Endodermal cell (in vitro differentiated cells): ENCODE results near the gene B4GALNT4. TPM values are rescaled to one million over a fixed set of nuclear protein-coding genes. Genes with fewer than 3 reads are reported as not detected.

ENCODE experiments used
- DNase-seq: peaks from one replicate; pipeline ENCODE4 v3.0.0-alpha.2; 2017
- H3K27ac ChIP-seq: 2 replicates; pipeline ENCODE4 v1.5.1; 2013; ENCODE audit warnings: mild to moderate bottlenecking, low read depth, low read length, moderate library complexity
- H3K27me3 ChIP-seq: 2 replicates; pipeline ENCODE4 v1.6.1; 2013; ENCODE audit warnings: mild to moderate bottlenecking, low read length, moderate library complexity; ENCODE audit not compliant: insufficient read depth, control insufficient read depth, poor library complexity, severe bottlenecking
- H3K36me3 ChIP-seq: 2 replicates; pipeline ENCODE4 v1.7.0; 2013; ENCODE audit warnings: mild to moderate bottlenecking, low read length, moderate library complexity; ENCODE audit not compliant: control insufficient read depth, insufficient read depth
- H3K4me1 ChIP-seq: one replicate; pipeline ENCODE4 v1.7.0; 2013; ENCODE audit warnings: low read length; ENCODE audit not compliant: control insufficient read depth, insufficient read depth
- H3K4me3 ChIP-seq: 2 replicates; pipeline ENCODE4 v1.5.1; 2013; ENCODE audit warnings: mild to moderate bottlenecking, low read length, moderate library complexity
- H3K9ac ChIP-seq: 2 replicates; pipeline ENCODE4 v1.6.1; 2013; ENCODE audit warnings: mild to moderate bottlenecking, low read length, moderate library complexity; ENCODE audit not compliant: poor library complexity, severe bottlenecking; ENCODE audit errors: extremely low read depth
- H3K9me3 ChIP-seq: 2 replicates; pipeline ENCODE4 v1.6.1; 2013; ENCODE audit warnings: mild to moderate bottlenecking, low read length, moderate library complexity; ENCODE audit not compliant: control insufficient read depth
- H3K27ac Mint-ChIP-seq: 2 replicates; pipeline ENCODE4 v1.8.0; 2020; ENCODE audit warnings: mixed read lengths
- H3K27me3 Mint-ChIP-seq: 2 replicates; pipeline ENCODE4 v1.8.0; 2021; ENCODE audit warnings: mild to moderate bottlenecking, mixed read lengths; ENCODE audit not compliant: insufficient read depth
- H3K36me3 Mint-ChIP-seq: 2 replicates; pipeline ENCODE4 v1.8.0; 2020; ENCODE audit warnings: low read depth, mixed read lengths
- H3K4me1 Mint-ChIP-seq: 2 replicates; pipeline ENCODE4 v1.8.0; 2020; ENCODE audit warnings: mixed read lengths
- H3K4me3 Mint-ChIP-seq: 2 replicates; pipeline ENCODE4 v1.8.0; 2020; ENCODE audit warnings: mild to moderate bottlenecking, moderate library complexity, mixed read lengths
- H3K9me3 Mint-ChIP-seq: 2 replicates; pipeline ENCODE4 v1.8.0; 2020; ENCODE audit warnings: mild to moderate bottlenecking, mixed read lengths
- WGBS, 2 experiments: methylation state at CpG; one replicate each; pipeline versions ENCODE4 v1.1.5 to v1.1.7; 2013; ENCODE audit warnings: missing lambda C conversion rate in 2 of 2, mixed read lengths in 1 of 2; ENCODE audit not compliant: insufficient coverage in 1 of 2, insufficient read length in 1 of 2; 5-methylcytosine and 5-hydroxymethylcytosine counted together
- total RNA-seq, 2 donors: library from RNA; stranded (reverse); fragmentation: NEBNext Ultra II Directional in 1 of 2; extraction: Animal tissue kit (Norgen Biotek cat#: 25700) in 1 of 2; gene quantifications; 2 replicates in 1 of 2; 3 replicates in 1 of 2; pipeline ENCODE4 v1.2.1, GENCODE V29; 2021
- TF ChIP-seq, protein P1 (sequence below): fragments of 200-600 bp; sonication (generic); conservative IDR thresholded peaks from 2 replicates; pipeline ENCODE4 v1.5.0; 2021; ENCODE audit warnings: antibody characterized with exemption, mild to moderate bottlenecking

The B4GALNT4 gene
- total RNA-seq, 2 donors from 2014 or later, result 109 to 118 TPM

DNA sequence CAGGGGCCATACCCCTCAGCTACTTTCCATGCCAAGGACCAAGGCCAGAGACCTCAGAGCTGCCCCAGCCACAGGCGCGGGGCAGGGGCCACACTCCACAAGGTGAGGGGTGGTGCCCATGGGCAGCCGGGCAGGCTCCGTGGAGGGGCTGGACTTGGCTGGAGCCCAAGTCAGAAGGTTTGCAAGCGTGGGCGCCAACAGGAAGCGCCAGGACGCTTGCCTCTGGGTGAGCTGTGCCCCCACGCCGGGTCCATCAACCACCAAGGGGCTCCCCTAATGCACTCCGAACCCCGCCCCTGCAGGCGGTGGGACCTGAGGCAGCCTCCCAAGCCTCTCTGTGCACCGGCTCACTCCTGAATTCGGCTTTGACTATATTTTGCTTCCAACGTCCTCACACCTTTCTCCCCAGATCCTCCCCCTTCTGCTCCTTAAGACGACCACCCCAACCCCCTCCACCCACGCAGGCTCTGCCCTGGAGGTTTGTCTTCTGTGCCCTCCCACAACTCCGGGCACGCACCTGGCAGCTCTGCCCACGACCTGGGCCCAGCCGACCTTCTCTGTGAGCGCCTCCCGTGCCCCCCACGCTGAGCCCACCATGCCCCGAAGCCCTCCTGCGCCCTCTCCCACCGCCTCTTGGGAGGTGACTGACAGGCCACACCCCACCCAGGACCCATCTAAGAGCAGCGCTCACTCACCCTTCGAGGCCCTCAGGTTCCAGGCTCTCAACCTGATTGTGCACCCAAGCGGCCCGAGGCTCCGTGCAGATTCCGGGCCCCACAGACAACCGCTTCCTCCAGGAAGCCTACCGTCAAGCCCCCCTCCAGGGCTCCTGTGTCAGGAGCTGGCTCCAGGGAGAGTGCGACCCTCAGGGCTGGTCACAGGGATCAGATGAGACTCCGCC lies 22.1 kb downstream of the B4GALNT4 start:
- Histone ChIP-seq H3K9me3 (no peaks in the 10 kb centered on the region), H3K9ac (no peak overlapping the region), H3K4me1 (no peaks in the 10 kb centered on the region), H3K27ac (no peak overlapping the region), H3K36me3 (no peaks in the 10 kb centered on the region), H3K4me3 (no peak overlapping the region), H3K27me3 (peaks cover 15% of the 10 kb centered on the region)
- Mint-ChIP-seq H3K27me3 (peaks cover 20% of the 10 kb centered on the region), H3K27ac (no peak overlapping the region), H3K36me3 (no peaks in the 10 kb centered on the region), H3K4me1 (peaks cover 2% of the 10 kb centered on the region), H3K9me3 (peaks cover 5% of the 10 kb centered on the region), H3K4me3 (no peak overlapping the region)
- WGBS, 2 experiments, result 92 to 93% methylated on average over 34 to 38 of the region's 38 CpGs
- DNase-seq, result no peak
- TF ChIP-seq, protein P1, sequence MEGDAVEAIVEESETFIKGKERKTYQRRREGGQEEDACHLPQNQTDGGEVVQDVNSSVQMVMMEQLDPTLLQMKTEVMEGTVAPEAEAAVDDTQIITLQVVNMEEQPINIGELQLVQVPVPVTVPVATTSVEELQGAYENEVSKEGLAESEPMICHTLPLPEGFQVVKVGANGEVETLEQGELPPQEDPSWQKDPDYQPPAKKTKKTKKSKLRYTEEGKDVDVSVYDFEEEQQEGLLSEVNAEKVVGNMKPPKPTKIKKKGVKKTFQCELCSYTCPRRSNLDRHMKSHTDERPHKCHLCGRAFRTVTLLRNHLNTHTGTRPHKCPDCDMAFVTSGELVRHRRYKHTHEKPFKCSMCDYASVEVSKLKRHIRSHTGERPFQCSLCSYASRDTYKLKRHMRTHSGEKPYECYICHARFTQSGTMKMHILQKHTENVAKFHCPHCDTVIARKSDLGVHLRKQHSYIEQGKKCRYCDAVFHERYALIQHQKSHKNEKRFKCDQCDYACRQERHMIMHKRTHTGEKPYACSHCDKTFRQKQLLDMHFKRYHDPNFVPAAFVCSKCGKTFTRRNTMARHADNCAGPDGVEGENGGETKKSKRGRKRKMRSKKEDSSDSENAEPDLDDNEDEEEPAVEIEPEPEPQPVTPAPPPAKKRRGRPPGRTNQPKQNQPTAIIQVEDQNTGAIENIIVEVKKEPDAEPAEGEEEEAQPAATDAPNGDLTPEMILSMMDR, result no peak

DNA sequence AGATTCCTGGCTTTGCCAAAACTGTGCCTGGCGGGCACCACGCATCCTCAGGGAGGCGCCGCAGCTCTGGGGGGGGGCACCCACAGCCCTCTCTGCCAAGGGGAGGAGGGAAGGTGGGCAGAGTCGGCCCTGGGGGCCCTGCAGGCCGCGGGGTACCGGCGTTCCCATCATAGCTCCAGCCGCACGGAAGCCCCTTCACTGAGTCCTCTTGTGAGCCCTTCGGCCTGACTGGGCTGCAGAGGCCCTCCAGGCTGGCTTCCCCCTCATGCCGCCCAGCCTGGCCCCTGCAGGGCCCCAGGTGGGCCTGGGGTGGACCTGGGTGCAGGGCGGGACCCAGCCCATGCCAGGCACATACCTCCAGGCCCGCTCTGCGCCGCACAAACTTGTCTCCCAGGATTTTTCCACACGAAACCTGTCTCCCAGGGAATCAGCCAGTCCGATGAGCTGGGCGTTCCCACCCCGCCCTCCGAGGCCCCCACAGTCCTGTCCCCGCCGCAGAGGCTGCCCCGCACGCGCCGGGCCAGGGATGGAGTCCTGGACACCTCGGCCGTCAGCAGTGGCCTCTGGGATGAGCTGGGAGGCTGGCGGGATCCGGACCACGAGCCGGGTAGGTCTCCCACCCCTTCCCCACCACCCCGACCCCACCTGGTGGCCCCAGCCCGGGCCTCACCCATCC lies 22.9 kb downstream of the B4GALNT4 start:
- no peak overlapping the region for H3K4me3 Mint-ChIP-seq
- no peaks in the 10 kb centered on the region for H3K9me3 ChIP-seq
- H3K4me3 ChIP-seq, result no peak overlapping the region
- no peaks in the 10 kb centered on the region for H3K9me3 Mint-ChIP-seq
- H3K9ac ChIP-seq, result no peak overlapping the region
- no peak overlapping the region for H3K27ac ChIP-seq
- TF ChIP-seq, protein P1, result no peak
- H3K36me3 ChIP-seq, result no peaks in the 10 kb centered on the region
- DNase-seq, result no peak
- H3K4me1 Mint-ChIP-seq, result peaks cover 2% of the 10 kb centered on the region
- peaks cover 15% of the 10 kb centered on the region for H3K27me3 ChIP-seq
- no peak overlapping the region for H3K27ac Mint-ChIP-seq
- WGBS, 2 experiments, result 91 to 98% methylated on average over 17 to 36 of the region's 36 CpGs
- peaks cover 13% of the 10 kb centered on the region for H3K27me3 Mint-ChIP-seq
- no peaks in the 10 kb centered on the region for H3K36me3 Mint-ChIP-seq
- H3K4me1 ChIP-seq, result no peaks in the 10 kb centered on the region

DNA sequence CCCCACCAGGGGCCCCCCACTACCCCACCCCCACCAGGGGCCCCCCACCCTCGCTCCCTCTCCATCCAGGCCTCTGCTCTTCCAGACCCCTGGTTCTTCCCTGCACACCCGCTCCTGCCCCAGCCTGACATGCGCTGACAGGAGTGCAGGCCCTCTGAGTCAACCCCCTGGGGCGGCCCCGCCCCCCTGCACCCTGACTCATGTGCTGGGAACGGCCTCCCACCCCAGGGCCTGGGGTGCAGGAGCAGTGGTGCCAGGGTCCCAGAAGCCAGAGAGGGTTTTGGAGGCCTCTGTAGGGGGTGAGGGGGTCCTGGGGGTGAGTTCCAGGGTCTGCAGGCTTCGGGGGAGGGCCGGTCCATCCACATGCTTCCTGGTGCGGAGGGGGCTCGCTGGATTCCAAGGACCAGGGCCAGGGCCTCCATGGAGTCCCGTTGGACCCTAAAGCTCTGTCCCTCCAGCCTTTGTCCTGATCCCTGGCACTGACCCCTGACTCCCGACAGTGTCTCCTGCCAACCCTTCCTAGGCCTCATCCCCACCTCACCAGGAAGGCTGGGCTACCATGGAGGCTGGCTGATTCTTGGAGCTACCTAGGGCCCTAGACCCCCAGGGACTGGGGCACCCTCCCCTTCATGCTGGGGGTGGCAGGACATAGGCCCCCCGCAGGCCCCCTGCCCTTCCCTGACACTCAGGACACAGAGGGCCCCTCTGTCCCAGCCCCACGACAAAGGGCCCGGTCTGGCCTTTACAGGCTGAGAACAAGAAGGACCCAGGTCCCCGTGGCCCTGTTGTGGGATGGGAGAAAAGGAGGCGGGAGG lies 24.1 kb downstream of the B4GALNT4 start:
- Histone ChIP-seq H3K9me3 (no peaks in the 10 kb centered on the region), H3K4me3 (no peak overlapping the region), H3K36me3 (no peaks in the 10 kb centered on the region), H3K4me1 (no peaks in the 10 kb centered on the region), H3K27ac (peak overlapping the region; percentile 29), H3K27me3 (peaks cover 4% of the 10 kb centered on the region), H3K9ac (no peak overlapping the region)
- H3K27me3 Mint-ChIP-seq, result peaks cover 2% of the 10 kb centered on the region
- no peaks in the 10 kb centered on the region for H3K9me3 Mint-ChIP-seq
- peaks cover 2% of the 10 kb centered on the region for H3K4me1 Mint-ChIP-seq
- H3K27ac Mint-ChIP-seq, result no peak overlapping the region
- TF ChIP-seq, protein P1, result no peak
- WGBS, 2 experiments, result 87 to 88% methylated on average over 5 to 17 of the region's 17 CpGs
- H3K36me3 Mint-ChIP-seq, result peaks cover 5% of the 10 kb centered on the region
- no peak for DNase-seq
- H3K4me3 Mint-ChIP-seq, result peak overlapping the region; percentile 62
